ENCODE results near the gene CX3CL1. TPM values are rescaled to one million over a fixed set of nuclear protein-coding genes. Genes with fewer than 3 reads are reported as not detected.

Gene CX3CL1
- total RNA-seq, 4 donors from 2014 or later: 7.1 to 59.7 (median 11.9) TPM

GRCh38 chr16:57389087-57389468, 16.8 kb downstream of the CX3CL1 start:
- ATAC-seq (ENCODE audit: low FRiP score) (no peak), DNase-seq (ENCODE audit: low spot score) (no peak)
- TF ChIP-seq, protein P1, sequence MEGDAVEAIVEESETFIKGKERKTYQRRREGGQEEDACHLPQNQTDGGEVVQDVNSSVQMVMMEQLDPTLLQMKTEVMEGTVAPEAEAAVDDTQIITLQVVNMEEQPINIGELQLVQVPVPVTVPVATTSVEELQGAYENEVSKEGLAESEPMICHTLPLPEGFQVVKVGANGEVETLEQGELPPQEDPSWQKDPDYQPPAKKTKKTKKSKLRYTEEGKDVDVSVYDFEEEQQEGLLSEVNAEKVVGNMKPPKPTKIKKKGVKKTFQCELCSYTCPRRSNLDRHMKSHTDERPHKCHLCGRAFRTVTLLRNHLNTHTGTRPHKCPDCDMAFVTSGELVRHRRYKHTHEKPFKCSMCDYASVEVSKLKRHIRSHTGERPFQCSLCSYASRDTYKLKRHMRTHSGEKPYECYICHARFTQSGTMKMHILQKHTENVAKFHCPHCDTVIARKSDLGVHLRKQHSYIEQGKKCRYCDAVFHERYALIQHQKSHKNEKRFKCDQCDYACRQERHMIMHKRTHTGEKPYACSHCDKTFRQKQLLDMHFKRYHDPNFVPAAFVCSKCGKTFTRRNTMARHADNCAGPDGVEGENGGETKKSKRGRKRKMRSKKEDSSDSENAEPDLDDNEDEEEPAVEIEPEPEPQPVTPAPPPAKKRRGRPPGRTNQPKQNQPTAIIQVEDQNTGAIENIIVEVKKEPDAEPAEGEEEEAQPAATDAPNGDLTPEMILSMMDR (IDR thresholded peaks at IDR 0.05): no peak

- no peak for DNase-seq (ENCODE audit: low spot score)
- TF ChIP-seq, protein P1 (IDR thresholded peaks at IDR 0.05): no peak
- ATAC-seq (ENCODE audit: low FRiP score): no peak
Measured at GRCh38 chr16:57390636-57391295, 18.5 kb downstream of the CX3CL1 start.

DNA sequence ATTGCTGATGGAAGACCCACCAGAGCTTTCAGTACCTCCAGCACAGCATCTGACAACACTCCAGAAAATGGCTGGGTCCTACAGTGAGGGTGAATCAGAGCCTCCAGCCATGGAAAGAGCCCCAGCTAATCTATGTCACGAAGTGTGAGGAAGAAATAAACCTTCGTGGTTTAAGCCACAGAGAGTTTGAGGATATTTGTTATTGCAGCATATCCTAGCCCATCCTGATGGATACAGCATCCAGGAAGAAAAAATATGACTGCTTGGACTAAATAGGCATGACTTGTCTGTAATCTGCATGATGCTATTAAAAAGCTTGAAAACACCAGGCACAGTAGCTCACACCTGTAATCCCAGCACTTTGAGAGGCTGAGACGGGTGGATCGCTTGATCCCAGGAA, 19.0 kb downstream of the CX3CL1 start:
- TF ChIP-seq, protein P1 (IDR thresholded peaks at IDR 0.05): no peak
- DNase-seq (ENCODE audit: low spot score): no peak
- no peak for ATAC-seq (ENCODE audit: low FRiP score)

GRCh38 chr16:57391708-57392107, 19.4 kb downstream of the CX3CL1 start:
- TF ChIP-seq, protein P1 (IDR thresholded peaks at IDR 0.05): no peak
- ATAC-seq (ENCODE audit: low FRiP score): no peak
- DNase-seq (ENCODE audit: low spot score): no peak

DNA sequence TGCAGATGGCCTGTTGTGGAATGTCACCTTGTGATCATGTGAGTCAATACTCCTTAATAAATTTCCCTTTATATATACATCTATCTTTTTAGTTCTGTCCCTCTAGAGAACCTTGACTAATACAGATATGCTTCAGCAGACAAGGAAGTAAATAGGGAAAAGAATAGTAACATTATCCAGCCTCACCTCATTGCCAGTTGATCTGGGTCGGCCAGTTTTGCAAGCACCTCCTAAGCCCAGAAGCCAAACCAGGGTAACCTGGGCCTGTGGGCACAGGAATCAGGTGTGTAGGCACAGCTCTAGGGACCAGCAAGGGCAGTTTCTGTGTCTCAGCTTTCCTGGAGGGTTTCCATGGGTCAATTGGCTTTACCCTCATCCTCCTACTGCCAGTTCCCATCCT, 20.4 kb downstream of the CX3CL1 start:
- DNase-seq (ENCODE audit: low spot score) (no peak), ATAC-seq (ENCODE audit: low FRiP score) (no peak)
- TF ChIP-seq, protein P1 (IDR thresholded peaks at IDR 0.05): no peak

GRCh38 chr16:57394444-57394843, 22.2 kb downstream of the CX3CL1 start:
- TF ChIP-seq, protein P1 (IDR thresholded peaks at IDR 0.05): no peak
- ATAC-seq (ENCODE audit: low FRiP score) (no peak), DNase-seq (ENCODE audit: low spot score) (no peak)

DNA sequence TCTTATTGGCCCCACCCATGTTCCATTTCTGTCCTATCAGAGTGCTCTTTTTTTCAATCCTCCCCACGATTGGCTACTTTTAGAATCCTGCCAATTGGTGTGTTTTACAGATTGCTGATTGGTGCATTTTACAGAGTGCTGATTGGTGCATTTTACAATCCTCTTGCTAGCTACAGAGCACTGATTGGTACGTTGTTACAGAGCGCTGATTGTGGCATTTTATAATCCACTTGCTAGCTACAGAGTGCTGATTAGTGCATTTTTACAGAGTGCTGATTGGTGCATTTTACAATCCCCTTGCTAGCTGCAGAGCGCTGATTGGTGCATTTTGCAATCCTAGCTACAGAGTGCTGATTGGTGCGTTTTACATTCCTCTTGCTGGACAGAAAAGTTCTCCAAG, 22.7 kb downstream of the CX3CL1 start:
- TF ChIP-seq, protein P1 (IDR thresholded peaks at IDR 0.05): no peak
- ATAC-seq (ENCODE audit: low FRiP score) (no peak), DNase-seq (ENCODE audit: low spot score) (no peak)

All from omental fat pad (tissue), 4 donors.